Measurements from ENCODE around the gene TSPAN14. TPM values are rescaled to one million over a fixed set of nuclear protein-coding genes. Genes with fewer than 3 reads are reported as not detected.
"Not testable (repeated sequence)": the region's sequence is repeated elsewhere in the genome, so short reads cannot be mapped to it uniquely, and the experiment has no call there.

Gene TSPAN14
- total RNA-seq, 4 donors from 2014 or later: 123 to 163 (median 150) TPM

GRCh38 chr10:80542652-80543318, 88.7 kb downstream of the TSPAN14 start:
- DNase-seq (ENCODE audit: low spot score in 2 of 2): no peak
- Histone ChIP-seq H3K4me1 (no peaks in the 10 kb centered on the region), H3K36me3 (no peaks in the 10 kb centered on the region), H3K9me3 (no peaks in the 10 kb centered on the region), H3K27me3 (no peaks in the 10 kb centered on the region), H3K27ac (no peak overlapping the region), H3K4me3 (no peak overlapping the region)
- 92% methylated on average over 10 to 17 of the region's 19 CpGs for WGBS, 2 donors
- TF ChIP-seq CTCF (IDR thresholded peaks at IDR 0.05): no peak
- no peak for TF ChIP-seq POLR2A (IDR thresholded peaks at IDR 0.05)
- no peak for TF ChIP-seq EP300 (IDR thresholded peaks at IDR 0.05)

DNA sequence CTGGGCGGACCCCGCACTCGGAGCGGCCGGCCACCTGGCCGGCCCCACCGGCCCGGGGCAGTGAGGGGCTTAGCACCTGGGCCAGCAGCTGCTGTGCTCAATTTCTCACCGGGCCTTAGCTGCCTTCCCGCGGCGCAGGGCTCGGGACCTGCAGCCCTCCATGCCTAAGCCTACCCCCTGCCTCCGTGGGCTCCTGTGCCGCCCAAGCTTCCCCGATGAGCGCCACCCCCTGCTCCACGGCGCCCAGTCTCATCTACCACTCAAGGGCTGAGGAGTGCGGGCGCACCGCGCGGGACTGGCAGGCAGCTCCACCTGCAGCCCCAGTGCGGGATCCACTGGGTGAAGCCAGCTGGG, 89.2 kb downstream of the TSPAN14 start:
- not testable (repeated sequence) for H3K27ac ChIP-seq; H3K4me1 ChIP-seq; DNase-seq (ENCODE audit: low spot score in 2 of 2); H3K9me3 ChIP-seq; H3K27me3 ChIP-seq; H3K36me3 ChIP-seq; H3K4me3 ChIP-seq
- WGBS, 2 donors: 96 to 98% methylated on average over 13 to 24 of the region's 25 CpGs

DNA sequence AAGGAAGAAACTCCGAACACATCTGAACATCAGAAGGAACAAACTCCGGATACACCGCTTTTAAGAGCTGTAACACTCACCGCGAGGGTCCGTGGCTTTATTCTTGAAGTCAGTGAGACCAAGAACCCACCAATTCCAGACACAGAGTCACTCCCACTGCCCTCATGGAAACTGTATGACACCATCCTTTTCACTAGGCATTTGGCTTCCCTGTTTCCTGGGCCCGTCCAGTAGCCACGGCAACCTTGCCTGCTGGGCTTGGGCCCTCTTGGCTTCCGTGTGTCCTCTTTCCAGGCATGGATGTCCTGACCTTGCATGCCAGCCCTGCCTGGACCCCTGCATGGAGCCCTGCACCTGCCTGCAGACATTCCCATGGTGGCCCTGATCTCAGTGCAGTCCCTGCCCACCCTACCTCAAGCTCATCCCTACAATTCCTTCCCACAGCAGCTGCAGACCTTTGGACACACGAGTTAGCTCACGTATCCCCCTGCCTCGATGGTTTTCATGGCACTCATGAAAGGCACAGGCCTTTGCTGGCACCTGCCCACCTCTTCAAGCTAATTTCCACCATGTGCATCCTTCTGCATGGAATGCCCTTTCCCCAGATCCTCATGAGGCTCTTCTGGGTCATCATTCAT, 90.3 kb downstream of the TSPAN14 start:
- no peak for DNase-seq (ENCODE audit: low spot score in 2 of 2)
- Histone ChIP-seq H3K9me3 (no peaks in the 10 kb centered on the region), H3K27ac (no peak overlapping the region), H3K4me3 (no peak overlapping the region), H3K36me3 (no peaks in the 10 kb centered on the region), H3K27me3 (no peaks in the 10 kb centered on the region), H3K4me1 (no peaks in the 10 kb centered on the region)
- whole genome bisulfite sequencing, 2 donors: 85 to 91% methylated on average over 12 of the region's 12 CpGs
- no peak for TF ChIP-seq CTCF (IDR thresholded peaks at IDR 0.05)
- TF ChIP-seq POLR2A (IDR thresholded peaks at IDR 0.05): no peak
- TF ChIP-seq EP300 (IDR thresholded peaks at IDR 0.05): no peak

- Histone ChIP-seq H3K4me3 (no peak overlapping the region), H3K4me1 (no peaks in the 10 kb centered on the region), H3K36me3 (no peaks in the 10 kb centered on the region), H3K27me3 (no peaks in the 10 kb centered on the region), H3K27ac (no peak overlapping the region), H3K9me3 (no peaks in the 10 kb centered on the region)
- WGBS, 2 donors: 88% methylated on average over 7 of the region's 7 CpGs
- DNase-seq (ENCODE audit: low spot score in 2 of 2): no peak
- TF ChIP-seq POLR2A (IDR thresholded peaks at IDR 0.05): no peak
- no peak for TF ChIP-seq CTCF (IDR thresholded peaks at IDR 0.05)
- TF ChIP-seq EP300 (IDR thresholded peaks at IDR 0.05): no peak
Observed at GRCh38 chr10:80545258-80545881, 91.3 kb downstream of the TSPAN14 start.

GRCh38 chr10:80552151-80552646, 98.1 kb downstream of the TSPAN14 start:
- no peaks in the 10 kb centered on the region for H3K27me3 ChIP-seq
- no peaks in the 10 kb centered on the region for H3K9me3 ChIP-seq
- TF ChIP-seq POLR2A (IDR thresholded peaks at IDR 0.05) (no peak), CTCF (IDR thresholded peaks at IDR 0.05) (no peak), EP300 (IDR thresholded peaks at IDR 0.05) (no peak)
- H3K4me3 ChIP-seq: no peak overlapping the region
- H3K27ac ChIP-seq: no peak overlapping the region
- no peaks in the 10 kb centered on the region for H3K36me3 ChIP-seq
- WGBS, 2 donors: 27 to 37% methylated on average over 5 of the region's 5 CpGs
- DNase-seq (ENCODE audit: low spot score in 2 of 2): no peak
- no peaks in the 10 kb centered on the region for H3K4me1 ChIP-seq
